GM12878 (cell line): ENCODE results near the gene SMPD4.
"Not testable (repeated sequence)": the region's sequence is repeated elsewhere in the genome, so short reads cannot be mapped to it uniquely, and the experiment has no call there.

ENCODE experiments used
- TF ChIP-seq, protein P1 (sequence below), 3 experiments: IDR thresholded peaks in 2 of 3; conservative IDR thresholded peaks in 1 of 3; 2 replicates each; pipeline ENCODE4 v1.5.1; 2011; ENCODE audit warnings: low read depth in 3 of 3, low read length in 3 of 3, mild to moderate bottlenecking in 3 of 3, control low read depth in 2 of 3, moderate library complexity in 2 of 3, inconsistent platforms in 1 of 3, mixed read lengths in 1 of 3; ENCODE audit not compliant: control insufficient read depth in 2 of 3, insufficient read depth in 1 of 3; ENCODE audit errors: extremely low read depth in 1 of 3
- TF ChIP-seq, protein P2 (sequence below): IDR thresholded peaks from 2 replicates; pipeline ENCODE4 v1.6.1; 2012; ENCODE audit warnings: mild to moderate bottlenecking, low read depth, low read length

DNA sequence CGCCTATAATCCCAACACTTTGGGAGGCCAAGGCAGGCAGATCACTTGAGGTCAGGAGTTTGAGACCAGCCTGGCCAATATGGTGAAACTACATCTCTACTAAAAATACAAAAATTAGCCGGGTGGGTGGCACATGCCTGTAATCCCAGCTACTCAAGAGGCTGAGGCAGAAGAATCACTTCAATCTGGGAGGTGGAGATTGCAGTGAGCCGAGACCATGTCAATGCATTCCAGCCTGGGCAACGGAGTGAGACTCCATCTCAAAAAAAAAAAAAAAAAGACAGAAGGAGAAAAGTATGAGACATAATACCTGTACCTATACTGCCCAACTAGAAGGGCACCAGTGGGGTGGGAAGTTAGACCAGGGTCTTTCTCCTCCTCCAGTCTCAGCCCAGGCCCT is 22.0 kb downstream of the SMPD4 start:
- TF ChIP-seq, protein P1, sequence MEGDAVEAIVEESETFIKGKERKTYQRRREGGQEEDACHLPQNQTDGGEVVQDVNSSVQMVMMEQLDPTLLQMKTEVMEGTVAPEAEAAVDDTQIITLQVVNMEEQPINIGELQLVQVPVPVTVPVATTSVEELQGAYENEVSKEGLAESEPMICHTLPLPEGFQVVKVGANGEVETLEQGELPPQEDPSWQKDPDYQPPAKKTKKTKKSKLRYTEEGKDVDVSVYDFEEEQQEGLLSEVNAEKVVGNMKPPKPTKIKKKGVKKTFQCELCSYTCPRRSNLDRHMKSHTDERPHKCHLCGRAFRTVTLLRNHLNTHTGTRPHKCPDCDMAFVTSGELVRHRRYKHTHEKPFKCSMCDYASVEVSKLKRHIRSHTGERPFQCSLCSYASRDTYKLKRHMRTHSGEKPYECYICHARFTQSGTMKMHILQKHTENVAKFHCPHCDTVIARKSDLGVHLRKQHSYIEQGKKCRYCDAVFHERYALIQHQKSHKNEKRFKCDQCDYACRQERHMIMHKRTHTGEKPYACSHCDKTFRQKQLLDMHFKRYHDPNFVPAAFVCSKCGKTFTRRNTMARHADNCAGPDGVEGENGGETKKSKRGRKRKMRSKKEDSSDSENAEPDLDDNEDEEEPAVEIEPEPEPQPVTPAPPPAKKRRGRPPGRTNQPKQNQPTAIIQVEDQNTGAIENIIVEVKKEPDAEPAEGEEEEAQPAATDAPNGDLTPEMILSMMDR (IDR thresholded peaks at IDR 0.05 in 2 of 3, conservative IDR thresholded peaks at IDR 0.05 in 1 of 3; ENCODE audit: control insufficient read depth in 2 of 3, extremely low read depth in 1 of 3, insufficient read depth in 1 of 3, low read depth in 3 of 3, low read length in 3 of 3): not testable (repeated sequence)
- TF ChIP-seq, protein P2, sequence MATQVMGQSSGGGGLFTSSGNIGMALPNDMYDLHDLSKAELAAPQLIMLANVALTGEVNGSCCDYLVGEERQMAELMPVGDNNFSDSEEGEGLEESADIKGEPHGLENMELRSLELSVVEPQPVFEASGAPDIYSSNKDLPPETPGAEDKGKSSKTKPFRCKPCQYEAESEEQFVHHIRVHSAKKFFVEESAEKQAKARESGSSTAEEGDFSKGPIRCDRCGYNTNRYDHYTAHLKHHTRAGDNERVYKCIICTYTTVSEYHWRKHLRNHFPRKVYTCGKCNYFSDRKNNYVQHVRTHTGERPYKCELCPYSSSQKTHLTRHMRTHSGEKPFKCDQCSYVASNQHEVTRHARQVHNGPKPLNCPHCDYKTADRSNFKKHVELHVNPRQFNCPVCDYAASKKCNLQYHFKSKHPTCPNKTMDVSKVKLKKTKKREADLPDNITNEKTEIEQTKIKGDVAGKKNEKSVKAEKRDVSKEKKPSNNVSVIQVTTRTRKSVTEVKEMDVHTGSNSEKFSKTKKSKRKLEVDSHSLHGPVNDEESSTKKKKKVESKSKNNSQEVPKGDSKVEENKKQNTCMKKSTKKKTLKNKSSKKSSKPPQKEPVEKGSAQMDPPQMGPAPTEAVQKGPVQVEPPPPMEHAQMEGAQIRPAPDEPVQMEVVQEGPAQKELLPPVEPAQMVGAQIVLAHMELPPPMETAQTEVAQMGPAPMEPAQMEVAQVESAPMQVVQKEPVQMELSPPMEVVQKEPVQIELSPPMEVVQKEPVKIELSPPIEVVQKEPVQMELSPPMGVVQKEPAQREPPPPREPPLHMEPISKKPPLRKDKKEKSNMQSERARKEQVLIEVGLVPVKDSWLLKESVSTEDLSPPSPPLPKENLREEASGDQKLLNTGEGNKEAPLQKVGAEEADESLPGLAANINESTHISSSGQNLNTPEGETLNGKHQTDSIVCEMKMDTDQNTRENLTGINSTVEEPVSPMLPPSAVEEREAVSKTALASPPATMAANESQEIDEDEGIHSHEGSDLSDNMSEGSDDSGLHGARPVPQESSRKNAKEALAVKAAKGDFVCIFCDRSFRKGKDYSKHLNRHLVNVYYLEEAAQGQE: not testable (repeated sequence)
